ENCODE data around the gene LMBR1L.
"Not testable (repeated sequence)": the region's sequence is repeated elsewhere in the genome, so short reads cannot be mapped to it uniquely, and the experiment has no call there.

The LMBR1L gene, protein sequence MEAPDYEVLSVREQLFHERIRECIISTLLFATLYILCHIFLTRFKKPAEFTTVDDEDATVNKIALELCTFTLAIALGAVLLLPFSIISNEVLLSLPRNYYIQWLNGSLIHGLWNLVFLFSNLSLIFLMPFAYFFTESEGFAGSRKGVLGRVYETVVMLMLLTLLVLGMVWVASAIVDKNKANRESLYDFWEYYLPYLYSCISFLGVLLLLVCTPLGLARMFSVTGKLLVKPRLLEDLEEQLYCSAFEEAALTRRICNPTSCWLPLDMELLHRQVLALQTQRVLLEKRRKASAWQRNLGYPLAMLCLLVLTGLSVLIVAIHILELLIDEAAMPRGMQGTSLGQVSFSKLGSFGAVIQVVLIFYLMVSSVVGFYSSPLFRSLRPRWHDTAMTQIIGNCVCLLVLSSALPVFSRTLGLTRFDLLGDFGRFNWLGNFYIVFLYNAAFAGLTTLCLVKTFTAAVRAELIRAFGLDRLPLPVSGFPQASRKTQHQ

DNA sequence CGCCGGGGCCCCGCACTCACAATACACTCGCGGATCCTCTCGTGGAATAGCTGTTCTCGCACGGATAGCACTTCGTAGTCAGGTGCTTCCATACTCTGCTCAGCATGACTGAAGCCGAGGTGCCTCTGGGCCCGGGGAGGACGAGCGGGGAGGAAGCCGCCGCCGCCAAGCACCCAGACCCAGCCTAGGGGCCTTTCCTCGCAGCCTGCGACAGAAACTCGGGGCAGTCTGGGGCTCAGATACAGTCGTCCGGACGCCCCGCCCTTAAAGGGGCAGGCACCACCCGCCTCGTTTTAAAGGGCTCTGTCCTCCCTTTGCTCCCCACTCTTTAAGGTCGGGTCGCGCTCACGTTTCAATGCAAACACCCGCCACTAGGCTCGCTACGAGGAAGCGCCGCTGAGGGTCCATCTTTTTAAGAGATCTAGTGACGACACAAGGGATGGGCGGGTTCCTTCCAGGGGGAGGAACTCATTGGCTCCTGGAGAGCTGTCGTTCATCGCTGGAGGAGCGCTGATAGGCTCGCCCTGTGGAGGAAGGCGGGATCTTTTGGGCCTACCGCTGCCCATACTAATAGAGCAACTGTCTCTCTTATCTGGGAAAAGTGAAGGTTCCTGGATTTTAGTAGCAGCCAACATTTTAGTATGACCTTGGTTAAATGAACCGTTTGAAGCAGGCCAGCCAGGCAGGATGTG is at the start of gene LMBR1L:
Gene LMBR1L, minus strand, starts transcription at position 384 of the 692 bp plus-strand sequence. Its CDS starts 292 bp downstream, at position 92.
- peak; percentile 86 to 96 for DNase-seq

DNA sequence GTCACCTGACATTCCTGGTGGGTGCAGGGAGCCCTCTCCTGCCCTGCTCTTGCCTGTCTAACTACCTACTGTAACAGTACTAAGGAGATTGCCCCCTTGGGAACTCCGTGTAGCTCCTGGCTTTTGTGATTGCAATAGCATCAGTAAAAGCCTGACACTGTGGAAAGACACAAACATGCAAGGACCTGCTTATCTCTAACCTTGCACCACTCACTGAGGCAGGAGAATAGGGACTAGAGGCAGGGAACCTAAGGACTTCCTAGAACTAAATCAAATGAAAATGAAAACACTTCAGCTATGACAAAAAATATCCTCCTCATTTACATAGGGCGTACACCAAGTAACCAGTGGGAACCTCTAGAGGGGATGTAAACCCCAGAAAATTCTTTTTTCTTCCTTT is 49.8 kb upstream of the LMBR1L start:
- DNase-seq = no peak

DNA sequence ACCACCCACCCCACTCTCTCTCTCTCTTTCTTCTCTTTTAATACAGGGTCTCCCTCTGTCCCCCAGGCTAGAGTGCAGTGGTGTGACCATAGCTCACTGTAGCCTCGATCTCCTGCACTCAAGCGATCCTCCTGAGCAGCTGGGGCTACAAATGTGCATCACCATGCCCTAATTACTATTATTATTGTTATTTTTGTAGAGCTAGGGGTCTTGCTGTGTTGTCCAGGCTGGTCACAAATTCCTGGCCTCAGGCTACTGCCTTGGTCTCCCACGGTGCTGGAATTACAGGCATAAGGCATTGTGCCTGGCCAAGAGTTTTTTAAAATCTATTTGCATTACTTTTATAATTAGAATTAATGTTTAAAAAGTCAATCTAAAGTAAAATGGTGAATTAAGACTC is 43.6 kb upstream of the LMBR1L start:
- no peak for DNase-seq

DNA sequence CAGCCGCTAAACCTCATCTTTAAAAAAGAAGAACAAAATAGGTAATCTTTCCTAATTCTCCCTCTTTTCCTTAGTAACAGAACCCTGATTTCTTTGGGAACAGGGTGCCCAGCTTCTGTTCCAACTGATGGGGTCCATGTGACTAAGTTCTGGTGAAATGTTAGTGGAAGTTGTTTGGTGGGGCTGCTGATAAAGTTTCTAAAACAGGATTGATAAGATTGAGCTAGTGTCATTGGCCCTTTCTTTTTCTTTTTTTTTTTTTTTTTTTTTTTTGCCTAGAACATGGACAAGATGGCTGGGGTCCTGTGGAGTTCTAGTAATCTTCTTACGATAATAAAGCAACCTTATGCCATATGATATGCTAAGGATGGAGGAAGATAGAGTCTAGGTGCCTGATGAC is 36.7 kb upstream of the LMBR1L start:
- DNase-seq = no peak

DNA sequence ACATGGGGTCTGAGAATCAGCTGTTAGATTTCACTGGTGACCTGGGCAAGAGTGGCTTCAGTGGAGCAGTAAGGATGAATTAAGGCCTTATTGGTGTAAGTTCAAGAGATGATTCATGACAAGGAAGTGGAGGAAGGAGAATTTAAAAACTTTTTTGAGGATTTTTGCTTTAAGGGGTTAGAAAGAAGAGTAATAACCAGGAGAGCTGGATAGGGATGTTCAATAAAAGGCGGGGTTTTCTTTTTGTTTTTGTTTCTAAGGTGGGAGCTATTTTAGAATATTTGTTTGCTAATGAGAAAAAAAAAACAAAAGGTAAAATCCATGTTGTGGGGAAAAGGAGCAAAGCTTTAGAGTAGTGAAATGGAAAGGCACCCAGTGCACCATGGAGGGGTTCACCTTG is 35.8 kb upstream of the LMBR1L start:
- no peak for DNase-seq

DNA sequence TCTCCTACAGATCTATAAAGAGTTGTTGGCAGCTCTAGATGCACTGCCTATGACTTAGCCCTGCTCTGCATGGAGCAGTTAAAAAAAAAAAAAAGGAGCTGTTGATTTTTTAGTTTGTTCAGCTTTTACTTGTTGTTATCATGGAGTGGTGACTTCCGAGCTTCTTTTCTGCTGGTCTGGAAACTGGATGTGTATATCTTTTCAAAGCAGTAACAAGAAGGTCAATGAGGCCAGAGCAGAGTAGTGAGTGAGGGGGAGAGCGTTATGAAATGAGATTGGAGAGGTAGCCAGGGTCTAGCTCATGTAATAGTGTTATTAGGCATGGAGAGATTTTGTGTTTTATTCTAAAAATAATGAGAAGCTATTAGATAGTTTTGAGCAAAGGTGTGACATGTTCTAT is 33.7 kb upstream of the LMBR1L start:
- DNase-seq = no peak

DNA sequence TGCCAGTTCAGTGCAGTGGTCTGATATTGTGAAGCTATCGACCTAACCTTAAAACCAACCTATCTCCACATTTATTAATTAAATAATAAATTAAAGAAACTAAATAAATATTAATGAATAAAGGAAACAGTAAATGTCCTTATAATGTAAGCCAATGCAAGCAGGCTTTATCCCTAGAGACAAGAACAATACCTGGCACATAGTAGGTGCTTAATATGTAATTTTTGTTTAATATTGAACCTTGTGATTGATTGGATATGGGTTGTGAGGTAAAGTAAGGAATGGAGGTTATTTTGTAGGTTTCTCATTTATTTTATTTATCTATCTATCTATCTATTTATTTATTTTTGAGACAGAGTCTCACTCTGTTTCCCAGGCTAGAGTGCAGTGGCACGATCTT is 28.4 kb upstream of the LMBR1L start:
- no peak for DNase-seq

DNA sequence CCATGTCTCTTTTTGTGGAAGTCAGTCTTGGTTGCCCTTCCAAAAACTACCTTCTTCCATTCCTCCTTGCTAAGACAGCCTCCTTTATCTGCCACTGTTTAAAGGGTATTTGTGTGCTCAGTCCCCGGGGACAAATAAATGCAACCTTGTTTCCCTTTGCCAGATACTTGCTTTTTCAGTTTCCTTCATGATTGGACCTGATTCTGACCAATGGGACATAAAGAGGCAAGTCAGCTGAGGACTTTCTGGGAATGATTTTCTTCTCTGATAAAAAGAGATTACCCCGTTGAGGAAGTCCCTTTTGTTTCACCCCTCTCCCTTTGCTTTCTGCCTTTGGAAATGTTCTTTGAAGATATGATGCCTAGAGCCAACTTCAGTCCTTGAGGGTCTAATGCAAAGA is 27.9 kb upstream of the LMBR1L start:
- no peak for DNase-seq

DNA sequence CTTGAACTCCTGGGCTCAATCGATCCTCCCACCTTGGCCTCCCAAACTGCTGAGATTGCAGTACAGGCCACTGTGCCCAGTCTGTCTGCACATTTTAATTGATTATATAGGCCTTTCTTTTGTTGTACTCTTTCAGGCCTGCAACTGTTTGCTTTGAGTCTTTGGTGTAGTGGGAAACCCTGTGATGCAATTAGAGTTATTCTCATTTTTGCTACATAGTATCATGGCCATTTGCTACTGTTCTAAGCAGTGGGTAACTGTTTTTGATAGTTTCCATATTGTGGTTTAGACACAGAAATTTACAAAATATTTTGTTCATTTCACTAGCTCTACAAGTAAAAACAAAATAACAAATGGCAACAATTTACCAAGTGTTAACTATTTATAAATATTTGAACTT is 26.8 kb upstream of the LMBR1L start:
- no peak for DNase-seq

DNA sequence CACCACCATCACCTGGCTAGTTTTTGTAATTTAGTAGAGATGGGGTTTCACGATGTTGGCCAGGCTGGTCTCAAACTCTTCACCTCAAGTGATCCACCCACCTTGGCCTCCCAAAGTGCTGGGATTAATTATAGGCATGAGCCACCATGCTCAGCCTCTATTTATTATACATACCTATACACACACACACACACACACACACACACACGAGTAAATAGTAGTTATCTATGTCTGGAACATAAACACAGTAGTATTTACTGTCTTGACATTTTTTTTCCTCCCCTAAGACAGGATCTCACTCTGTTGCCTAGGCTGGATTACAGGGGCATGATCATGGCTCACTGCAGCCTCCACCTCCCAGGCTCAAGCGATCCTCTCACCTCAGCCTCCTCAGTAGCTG is 26.4 kb upstream of the LMBR1L start:
- not testable (repeated sequence) for DNase-seq

DNA sequence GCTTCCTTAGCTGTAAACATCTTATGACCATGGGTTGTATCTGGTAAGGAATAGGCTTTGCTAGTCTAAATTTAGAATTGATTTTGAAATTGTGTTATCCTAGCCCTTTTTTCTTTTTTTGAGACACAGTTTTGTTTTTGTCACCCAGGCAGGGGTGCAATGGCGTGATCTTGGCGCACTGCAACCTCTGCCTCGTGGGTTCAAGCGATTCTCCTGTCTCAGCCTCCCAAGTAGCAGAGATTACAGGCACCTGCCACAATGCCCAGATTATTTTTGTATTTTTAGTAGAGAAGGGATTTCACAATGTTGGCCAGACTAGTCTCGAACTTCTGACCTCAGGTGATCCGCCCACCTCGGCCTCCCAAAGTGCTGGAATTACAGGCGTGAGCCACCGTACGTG is 22.9 kb upstream of the LMBR1L start:
- DNase-seq = no peak

DNA sequence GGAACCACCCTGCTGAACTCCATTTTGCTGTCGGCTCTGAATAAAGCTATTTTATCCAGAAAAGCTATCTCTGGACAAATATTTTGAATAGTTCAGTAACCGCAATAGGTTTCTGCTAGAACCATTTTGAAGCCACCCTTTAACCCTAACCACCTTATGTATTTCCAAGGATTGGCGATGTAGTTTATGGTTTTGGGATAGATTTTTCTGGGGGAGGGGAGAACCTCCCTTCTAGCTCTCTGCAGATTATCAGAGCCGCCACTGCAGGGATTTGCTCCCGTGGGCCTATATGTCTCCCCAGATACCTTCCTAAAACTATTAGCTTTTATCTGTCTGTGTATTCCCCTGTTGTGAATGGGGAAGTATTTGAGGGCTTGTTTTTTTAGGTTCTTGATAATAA is 22.4 kb upstream of the LMBR1L start:
- DNase-seq = no peak

DNA sequence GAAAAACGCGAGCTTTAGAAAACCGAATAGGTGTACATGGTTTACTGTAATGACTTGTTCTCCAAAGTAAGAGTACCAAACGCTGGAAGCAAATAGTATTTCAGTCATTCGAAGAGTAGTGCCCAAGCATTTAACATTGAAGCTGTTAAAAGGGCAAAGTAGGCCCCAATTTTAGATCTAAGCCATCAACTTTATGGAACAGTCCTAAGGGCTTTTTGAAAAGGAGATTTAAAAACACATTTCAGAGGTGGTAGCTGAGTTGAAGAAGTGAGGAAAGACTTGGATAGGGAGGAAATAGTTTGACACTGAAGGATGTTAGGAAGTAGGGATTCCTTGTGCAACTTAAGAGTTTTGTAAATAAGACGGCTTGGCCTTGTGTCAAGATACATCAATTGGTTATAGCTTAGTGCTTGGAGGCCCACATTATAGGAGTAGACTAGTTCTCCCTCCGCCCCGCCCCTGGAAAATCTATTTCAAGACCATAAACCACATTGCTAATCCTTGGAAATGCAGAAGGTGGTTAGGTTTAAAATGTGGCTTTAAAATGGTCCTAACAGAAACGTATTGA is 21.3 kb upstream of the LMBR1L start:
- no peak for DNase-seq

DNA sequence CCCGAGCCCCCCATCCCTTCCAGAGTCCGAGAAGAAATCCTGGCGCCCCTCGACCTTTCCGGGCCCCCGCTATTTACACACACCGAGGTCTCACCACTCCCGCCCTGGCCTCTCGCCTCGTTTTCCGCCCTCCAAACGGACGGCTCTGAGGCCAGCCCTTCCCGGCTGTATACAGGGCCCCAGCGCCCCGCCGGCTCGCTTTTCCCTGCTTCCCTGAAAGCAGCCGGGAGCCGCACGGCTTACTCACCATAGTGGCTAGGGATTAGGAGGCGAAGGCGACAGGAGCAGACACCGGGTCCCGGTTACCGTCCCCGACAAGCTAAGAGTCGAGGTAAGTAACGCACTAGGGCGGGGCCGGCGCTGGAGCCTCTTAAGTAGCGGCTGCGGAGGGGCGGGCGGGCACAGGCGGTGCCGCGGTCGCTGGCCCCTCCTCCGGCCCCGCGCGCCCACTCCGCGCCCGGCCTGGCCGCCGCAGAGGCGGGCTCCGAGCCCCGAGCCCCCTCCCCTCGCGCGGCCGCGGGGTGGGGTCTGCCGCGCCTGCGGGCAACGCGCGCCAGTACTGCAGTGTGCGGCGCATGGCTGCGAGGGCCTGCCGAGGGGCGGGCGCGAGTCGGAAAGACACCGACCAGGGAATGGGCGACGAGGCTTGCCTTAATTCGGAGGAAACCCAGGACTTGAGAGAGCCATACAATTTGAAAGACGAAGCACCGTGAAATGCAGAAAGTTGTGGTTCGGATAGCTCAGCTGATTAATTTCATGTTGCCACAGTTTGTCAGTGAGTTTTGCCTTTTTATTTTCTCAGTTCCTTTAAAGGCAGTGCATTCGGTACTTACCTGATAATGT is 20.6 kb upstream of the LMBR1L start, which contains the start of gene TUBA1B:
Gene TUBA1B, minus strand, starts transcription at position 345 of the 843 bp plus-strand sequence. Its CDS starts 95 bp downstream, at position 250.
- DNase-seq = peak; percentile 88 to 92

DNA sequence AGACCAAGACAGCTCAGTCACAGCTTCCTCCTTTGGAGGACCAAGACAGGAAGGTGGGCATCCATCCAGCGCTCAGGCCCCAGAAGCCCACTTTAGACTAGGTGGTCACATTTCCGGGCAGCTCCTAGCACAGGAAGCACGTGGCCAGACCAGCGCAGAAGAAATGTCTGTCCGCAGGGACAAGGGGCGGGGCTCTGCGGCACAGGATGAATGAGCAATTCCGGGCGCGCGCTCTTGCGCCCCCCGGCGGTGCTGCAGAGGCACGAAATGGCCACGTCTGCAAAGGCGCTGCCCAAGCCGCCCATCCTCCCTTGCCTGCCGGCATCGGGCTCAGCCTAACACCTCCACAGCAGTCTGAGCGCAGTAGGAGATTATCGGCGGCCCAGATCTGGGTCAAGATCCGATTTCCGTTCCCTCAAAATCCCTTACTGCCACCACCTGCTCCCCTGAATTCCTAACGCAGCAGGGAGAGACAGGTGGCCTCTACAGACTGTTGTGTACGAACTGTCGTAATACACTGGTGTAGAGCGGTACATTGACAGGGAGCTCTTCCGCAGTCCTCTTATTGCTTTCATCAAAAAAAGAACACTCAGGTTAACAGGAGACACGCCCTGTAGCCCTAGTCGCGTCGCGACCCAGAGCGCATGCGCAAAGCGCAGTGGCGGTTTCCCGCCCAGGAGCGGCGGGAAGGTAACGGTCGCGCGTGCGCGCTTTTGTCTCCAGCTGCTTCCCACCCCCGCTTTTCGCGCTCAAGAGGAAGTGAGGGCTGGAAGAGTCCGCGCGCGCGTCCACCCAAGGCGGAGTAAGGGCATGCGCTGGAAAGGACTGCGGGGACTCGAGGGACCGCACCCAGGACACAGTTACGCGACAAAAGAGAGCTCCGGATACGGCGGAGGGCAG is 19.8 kb upstream of the LMBR1L start:
- DNase-seq = peak; percentile 91 to 94

DNA sequence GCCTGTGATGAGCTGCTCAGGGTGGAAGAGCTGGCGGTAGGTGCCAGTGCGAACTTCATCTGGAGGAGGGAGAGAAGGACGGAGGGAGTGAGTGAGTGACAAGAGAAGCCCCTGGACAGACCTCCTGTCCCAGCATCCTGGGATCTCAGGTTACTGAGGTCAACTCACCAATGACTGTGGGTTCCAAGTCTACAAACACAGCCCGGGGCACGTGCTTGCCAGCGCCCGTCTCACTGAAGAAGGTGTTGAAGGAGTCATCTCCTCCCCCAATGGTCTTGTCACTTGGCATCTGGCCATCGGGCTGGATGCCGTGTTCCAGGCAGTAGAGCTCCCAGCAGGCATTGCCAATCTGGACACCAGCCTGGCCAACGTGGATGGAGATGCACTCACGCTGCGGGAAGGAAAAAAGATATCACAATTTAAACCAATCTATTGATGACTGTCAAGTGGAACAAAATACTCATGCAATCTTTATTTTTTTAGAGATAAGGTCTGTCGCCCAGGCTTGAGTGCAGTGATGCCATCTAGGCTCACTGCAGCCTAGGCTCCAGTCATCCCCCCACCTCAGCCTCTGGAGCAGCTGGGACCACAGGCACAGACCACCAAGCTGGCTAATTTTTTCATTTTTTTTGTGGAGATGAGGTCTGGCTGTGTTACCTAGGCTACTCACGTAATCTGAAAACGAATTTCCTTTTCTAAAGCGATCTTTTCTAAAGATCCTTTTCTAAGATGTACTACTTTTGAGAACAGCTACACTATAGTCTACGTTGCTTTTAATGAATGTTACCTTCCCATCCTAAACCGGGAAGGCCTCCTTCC is 18.9 kb upstream of the LMBR1L start:
- peak in 1 of 2 experiments; percentile 10 for DNase-seq

DNA sequence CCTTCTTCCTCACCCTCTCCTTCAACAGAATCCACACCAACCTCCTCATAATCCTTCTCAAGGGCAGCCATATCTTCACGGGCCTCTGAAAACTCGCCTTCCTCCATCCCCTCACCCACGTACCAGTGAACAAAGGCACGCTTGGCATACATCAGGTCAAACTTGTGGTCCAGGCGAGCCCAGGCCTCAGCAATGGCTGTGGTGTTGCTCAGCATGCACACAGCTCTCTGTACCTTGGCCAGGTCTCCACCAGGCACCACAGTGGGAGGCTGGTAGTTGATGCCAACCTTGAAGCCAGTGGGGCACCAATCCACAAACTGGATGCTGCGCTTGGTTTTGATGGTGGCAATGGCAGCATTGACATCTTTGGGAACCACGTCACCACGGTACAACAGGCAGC is 17.3 kb upstream of the LMBR1L start:
- not testable (repeated sequence) for DNase-seq

DNA sequence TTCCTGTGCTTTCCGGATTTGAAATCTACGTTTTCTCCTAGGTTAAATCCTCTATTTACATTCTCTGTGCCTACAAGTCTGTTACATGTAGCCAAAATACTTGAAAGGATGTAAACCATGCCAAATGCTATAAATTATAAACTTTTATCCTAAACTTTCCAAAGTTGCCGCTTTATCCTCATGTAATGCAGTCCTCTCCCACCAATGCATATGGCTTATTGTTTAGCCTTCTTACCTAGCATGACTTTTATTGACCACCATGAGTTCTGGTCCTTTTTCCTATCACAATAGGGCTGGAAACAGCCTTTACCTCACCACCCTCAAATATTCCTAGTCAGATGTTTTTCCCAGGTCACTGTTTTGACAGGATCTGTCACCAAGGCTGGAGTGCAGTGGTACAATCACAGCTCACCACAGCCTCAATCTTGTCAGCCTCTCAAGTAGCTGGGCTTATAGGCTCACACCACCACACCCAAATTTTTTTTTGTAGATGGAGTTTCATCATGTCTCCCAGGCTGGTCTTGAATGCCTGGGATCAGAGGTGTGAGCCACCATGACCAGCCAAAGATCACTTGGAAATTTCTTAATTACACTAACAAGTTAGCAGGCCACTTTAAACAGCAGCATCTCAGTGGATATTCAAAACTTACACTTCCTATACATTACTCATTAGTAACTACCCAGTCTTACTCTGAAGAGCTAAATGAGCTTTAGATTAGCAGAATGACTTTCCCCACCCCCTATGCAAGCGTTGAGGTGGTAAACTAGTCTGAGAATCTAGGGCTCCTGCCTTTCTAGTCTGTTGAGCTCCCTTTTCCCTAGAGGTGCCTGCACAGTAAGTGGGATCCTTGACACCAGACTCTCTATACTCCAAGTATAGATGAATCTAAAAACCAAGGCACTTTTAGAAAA is 16.5 kb upstream of the LMBR1L start:
- DNase-seq = no peak

DNA sequence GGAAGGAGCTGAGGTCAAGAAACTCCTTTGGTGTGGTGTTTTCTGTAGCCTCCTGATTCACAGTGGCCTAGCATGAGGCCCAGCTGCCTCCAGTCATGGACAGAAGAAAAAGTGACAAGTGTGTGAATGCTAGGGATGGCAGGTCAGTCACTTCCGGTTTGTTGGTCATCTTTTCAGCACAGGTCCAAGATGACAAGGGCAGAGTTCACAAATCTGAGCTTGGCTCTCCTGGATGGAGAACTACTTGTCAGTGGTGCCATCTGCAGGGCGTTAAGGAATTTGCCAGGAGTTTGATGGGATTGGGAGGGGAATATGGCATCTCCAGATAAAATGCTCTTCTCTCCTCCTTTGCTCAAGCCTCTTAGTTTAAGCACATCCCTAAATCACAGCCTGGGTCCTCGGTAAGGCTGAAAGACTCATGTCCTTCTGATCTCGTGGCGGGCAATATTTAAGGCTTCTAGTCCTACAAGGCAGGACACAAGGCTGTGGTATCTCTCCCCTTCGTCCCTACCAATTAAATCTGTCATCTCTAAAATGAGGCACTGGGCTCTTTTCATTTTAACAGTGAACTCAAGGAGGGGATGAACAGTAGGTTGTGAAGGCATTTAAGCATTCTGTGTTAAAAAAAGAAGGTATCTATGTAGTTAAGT is 10.5 kb upstream of the LMBR1L start:
- DNase-seq = no peak
